HFFc6 (cell line): Measurements from ENCODE around the gene DUSP11. TPM values are rescaled to one million over a fixed set of nuclear protein-coding genes. Genes with fewer than 3 reads are reported as not detected.
A peak's percentile ranks its signal among the peaks of the same experiment; 100 is the strongest.

ENCODE experiments used
- DNase-seq: peaks from one replicate; pipeline ENCODE4 v3.0.0-alpha.2; 2018
- H3K27ac Mint-ChIP-seq: 2 replicates; pipeline ENCODE4 v1.8.0; 2020; ENCODE audit warnings: mild to moderate bottlenecking, mixed read lengths
- H3K27me3 Mint-ChIP-seq: 2 replicates; pipeline ENCODE4 v1.8.0; 2021; ENCODE audit warnings: mild to moderate bottlenecking, moderate library complexity, mixed read lengths; ENCODE audit not compliant: insufficient read depth
- H3K36me3 Mint-ChIP-seq: 2 replicates; pipeline ENCODE4 v1.8.0; 2021; ENCODE audit warnings: low read depth, mixed read lengths
- H3K4me1 Mint-ChIP-seq: 2 replicates; pipeline ENCODE4 v1.8.0; 2020; ENCODE audit warnings: low read depth, mixed read lengths
- H3K4me3 Mint-ChIP-seq: 2 replicates; pipeline ENCODE4 v1.8.0; 2020; ENCODE audit warnings: mild to moderate bottlenecking, moderate library complexity, mixed read lengths
- H3K9me3 Mint-ChIP-seq: 2 replicates; pipeline ENCODE4 v1.8.0; 2020; ENCODE audit warnings: mild to moderate bottlenecking, mixed read lengths
- total RNA-seq, 6 experiments: library from RNA; stranded (reverse); fragmentation: NEBNext Ultra II Directional; extraction: Animal tissue kit (Norgen Biotek cat#: 25700); gene quantifications; 2 replicates in 1 of 6; 3 replicates in 5 of 6; pipeline ENCODE4 v1.2.3, GENCODE V29; 2021
- TF ChIP-seq, protein P1 (sequence below): fragments of 200-600 bp; sonication (generic); IDR thresholded peaks from 2 replicates; pipeline ENCODE4 v1.5.0; 2021; ENCODE audit warnings: antibody characterized with exemption, mild to moderate bottlenecking

The DUSP11 gene
- total RNA-seq, 6 experiments from 2014 or later: 21.6 to 24.2 (median 23.1) TPM

DNA sequence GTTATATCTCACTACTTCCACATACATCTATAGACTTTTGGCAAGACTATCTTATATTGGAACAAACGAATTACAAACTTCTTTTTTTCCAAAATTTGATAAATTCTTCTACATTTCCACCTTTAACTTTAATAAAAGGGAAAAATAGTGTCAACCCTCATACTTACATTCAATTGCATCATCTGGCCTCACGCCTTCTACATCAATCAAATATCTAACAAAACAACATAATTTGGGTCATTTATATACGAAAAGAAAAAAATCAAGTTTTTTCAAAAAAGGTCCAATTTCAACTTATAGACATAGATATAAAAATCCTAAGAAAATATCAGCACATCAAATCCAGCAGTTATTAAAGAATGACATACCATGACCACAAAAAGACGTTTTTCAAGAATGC, 12.9 kb downstream of the DUSP11 start:
- no peak for DNase-seq
- Mint-ChIP-seq H3K27ac (no peak overlapping the region), H3K27me3 (peaks cover 2% of the 10 kb centered on the region), H3K4me1 (peaks cover 6% of the 10 kb centered on the region), H3K4me3 (no peak overlapping the region), H3K36me3 (peaks cover 41% of the 10 kb centered on the region), H3K9me3 (no peaks in the 10 kb centered on the region)
- TF ChIP-seq, protein P1, sequence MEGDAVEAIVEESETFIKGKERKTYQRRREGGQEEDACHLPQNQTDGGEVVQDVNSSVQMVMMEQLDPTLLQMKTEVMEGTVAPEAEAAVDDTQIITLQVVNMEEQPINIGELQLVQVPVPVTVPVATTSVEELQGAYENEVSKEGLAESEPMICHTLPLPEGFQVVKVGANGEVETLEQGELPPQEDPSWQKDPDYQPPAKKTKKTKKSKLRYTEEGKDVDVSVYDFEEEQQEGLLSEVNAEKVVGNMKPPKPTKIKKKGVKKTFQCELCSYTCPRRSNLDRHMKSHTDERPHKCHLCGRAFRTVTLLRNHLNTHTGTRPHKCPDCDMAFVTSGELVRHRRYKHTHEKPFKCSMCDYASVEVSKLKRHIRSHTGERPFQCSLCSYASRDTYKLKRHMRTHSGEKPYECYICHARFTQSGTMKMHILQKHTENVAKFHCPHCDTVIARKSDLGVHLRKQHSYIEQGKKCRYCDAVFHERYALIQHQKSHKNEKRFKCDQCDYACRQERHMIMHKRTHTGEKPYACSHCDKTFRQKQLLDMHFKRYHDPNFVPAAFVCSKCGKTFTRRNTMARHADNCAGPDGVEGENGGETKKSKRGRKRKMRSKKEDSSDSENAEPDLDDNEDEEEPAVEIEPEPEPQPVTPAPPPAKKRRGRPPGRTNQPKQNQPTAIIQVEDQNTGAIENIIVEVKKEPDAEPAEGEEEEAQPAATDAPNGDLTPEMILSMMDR: no peak

GRCh38 chr2:73766349-73766748, 13.6 kb downstream of the DUSP11 start:
- no peak for DNase-seq
- no peaks in the 10 kb centered on the region; the same call in 1 of the 2 replicates for H3K27me3 Mint-ChIP-seq
- peaks cover 39% of the 10 kb centered on the region for H3K36me3 Mint-ChIP-seq
- no peak overlapping the region for H3K27ac Mint-ChIP-seq
- TF ChIP-seq, protein P1: no peak
- H3K4me1 Mint-ChIP-seq: peaks cover 6% of the 10 kb centered on the region
- H3K4me3 Mint-ChIP-seq: no peak overlapping the region
- H3K9me3 Mint-ChIP-seq: no peaks in the 10 kb centered on the region

DNA sequence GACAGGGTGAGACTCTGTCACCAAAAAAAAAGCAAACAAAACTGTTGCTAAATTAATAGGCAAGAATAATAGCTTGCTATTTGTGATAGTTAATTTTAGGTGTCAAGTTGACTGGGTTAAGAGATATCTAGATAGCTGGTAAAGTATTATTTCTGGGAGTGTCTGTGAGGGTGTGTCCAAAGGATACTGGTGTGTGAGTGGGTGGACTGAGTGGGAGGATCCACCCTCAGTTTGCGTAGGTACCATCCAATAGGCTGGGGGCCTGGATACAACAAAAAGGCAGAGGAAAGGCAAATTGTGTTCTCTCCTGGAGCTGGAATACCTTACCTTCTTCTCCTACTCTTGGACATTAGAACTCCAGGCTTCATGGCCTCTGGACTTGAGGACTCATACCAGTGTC, 15.0 kb downstream of the DUSP11 start:
- Mint-ChIP-seq H3K27me3 (no peaks in the 10 kb centered on the region; the same call in 1 of the 2 replicates), H3K27ac (no peak overlapping the region), H3K36me3 (peaks cover 40% of the 10 kb centered on the region), H3K9me3 (no peaks in the 10 kb centered on the region), H3K4me3 (no peak overlapping the region), H3K4me1 (peaks cover 15% of the 10 kb centered on the region)
- TF ChIP-seq, protein P1: no peak
- DNase-seq: no peak

GRCh38 chr2:73762571-73762970, 17.3 kb downstream of the DUSP11 start:
- TF ChIP-seq, protein P1: no peak
- Mint-ChIP-seq H3K27me3 (no peaks in the 10 kb centered on the region), H3K4me3 (no peak overlapping the region), H3K9me3 (no peaks in the 10 kb centered on the region), H3K4me1 (peaks cover 27% of the 10 kb centered on the region), H3K27ac (no peak overlapping the region), H3K36me3 (peaks cover 30% of the 10 kb centered on the region)
- DNase-seq: no peak

GRCh38 chr2:73759904-73760303, 20.0 kb downstream of the DUSP11 start:
- Mint-ChIP-seq H3K4me3 (no peak overlapping the region; the same call in 1 of the 2 replicates), H3K27me3 (no peaks in the 10 kb centered on the region), H3K9me3 (no peaks in the 10 kb centered on the region)

More at GRCh38 chr2:73759904-73760303, 20.0 kb downstream of the DUSP11 start:
- TF ChIP-seq, protein P1: no peak
- H3K27ac Mint-ChIP-seq: peak overlapping the region; percentile 16; the same call in 1 of the 2 replicates
- H3K36me3 Mint-ChIP-seq: peaks cover 19% of the 10 kb centered on the region; the same call in 1 of the 2 replicates
- peaks cover 27% of the 10 kb centered on the region for H3K4me1 Mint-ChIP-seq
- peak; percentile 16 for DNase-seq
